Ovary (tissue), 3 donors: ENCODE results near the gene TSPAN14.

Experiments used
- CTCF ChIP-seq, 3 donors: fragments of 450-650 bp in 2 of 3; fragments of 200-600 bp in 1 of 3; IDR thresholded peaks; one replicate each; pipeline versions ENCODE4 v1.5.1 to v1.8.0; 2016 to 2022; ENCODE audit warnings: antibody characterized with exemption in 3 of 3, mild to moderate bottlenecking in 1 of 3
- POLR2A ChIP-seq: fragments of 450-650 bp; IDR thresholded peaks from one replicate; pipeline ENCODE4 v1.6.1; 2017; ENCODE audit warnings: antibody characterized with exemption, mild to moderate bottlenecking, moderate library complexity
- donor health status: DM: no; HTN: no; CAD: no.

- TF ChIP-seq CTCF (IDR thresholded peaks at IDR 0.05), result no peak
- no peak for TF ChIP-seq POLR2A
These were observed 43.4 kb upstream of the TSPAN14 start for GRCh38 chr10:80410578-80411145.
